ENCODE measurements around the gene PRKX.
"Not testable (repeated sequence)": the region's sequence is repeated elsewhere in the genome, so short reads cannot be mapped to it uniquely, and the experiment has no call there.

The PRKX gene

DNA sequence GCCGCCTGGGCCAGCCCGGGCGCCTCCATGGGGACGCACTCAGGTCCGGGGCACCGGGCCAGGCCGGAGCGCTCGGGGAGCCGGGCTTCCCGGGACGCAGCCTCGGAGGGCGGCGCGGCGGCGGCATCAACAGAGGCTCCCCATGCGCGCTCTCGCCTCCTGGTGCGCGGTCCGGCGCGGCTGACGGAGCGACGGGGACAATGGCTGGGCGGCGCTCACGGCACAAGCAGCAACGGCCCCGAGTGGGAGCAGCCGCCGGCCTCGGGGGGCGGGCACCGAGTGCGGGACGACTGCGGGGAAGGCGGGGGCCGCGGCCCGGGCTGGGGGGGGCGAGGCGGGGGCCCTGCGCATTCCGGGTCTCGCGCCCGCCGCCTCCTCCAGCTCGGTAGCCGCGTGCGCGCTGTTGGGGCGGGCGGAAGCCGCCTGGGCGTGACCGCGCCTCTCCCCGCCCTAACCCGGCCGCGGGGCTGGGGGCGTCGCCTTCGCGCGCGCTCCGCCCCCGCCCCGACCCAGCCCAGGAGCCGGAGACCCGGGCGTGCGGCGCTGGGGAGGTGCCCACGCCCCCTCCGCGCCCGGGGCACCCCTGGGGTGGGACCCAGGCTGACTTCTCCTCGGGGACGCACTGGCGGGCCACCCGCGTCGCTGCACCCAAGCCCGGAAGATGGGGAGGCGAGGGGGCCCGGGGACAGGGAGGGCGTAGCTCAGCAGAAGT, at the start of gene PRKX:
TSS of gene PRKX (minus strand) at position 425 of the 712 bp plus-strand sequence. CDS start at position 29, 396 bp downstream.
- peak; percentile 69 to 79 for DNase-seq

DNA sequence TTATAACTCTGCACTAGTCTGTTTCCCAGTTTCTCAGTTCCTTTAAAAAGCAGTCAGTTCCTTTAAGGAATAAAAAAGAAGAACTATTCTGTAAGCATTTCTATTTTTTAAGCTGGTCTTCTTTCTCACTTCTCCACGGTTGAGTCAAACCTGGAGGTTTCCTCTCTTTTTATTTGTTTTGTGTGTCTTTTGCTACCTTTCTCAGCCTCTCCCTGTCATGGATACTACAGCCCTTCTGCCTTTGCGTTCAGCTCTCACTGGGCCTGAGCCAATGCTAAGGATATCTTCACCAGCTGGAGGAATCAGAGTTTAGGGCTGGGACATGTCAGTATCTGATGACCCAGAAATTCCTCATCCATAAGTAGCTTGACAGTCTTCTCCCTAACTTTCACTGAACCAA, 49.7 kb upstream of the PRKX start:
- no peak for DNase-seq

DNA sequence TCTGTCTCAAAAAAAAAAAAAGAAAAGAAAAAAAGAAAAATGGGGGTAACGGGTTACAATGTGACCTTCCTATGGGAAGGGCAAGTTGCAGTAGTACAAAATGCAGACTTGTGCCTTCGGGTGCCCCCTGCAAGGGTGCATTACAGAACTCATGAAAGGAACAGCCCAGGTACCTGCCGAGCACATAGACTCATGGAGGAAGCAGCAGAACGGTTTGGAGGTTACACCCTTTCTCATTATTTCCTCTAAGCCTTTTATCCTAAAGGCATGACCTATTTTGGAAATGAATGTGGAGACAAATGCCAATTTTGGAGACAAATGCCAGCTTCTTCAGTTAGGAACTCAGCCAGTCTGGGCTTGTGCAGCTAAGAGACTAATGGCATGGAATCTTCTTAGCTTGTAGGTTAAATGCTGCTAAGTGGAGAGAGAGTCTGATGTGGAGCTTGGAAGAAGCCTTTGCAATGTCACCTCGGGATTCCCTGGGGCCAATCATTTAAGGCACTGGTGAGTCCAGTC, 44.1 kb upstream of the PRKX start:
- DNase-seq, result no peak

- DNase-seq, result no peak
Observed at GRCh38 chrX:3748052-3748559, 34.7 kb upstream of the PRKX start.

DNA sequence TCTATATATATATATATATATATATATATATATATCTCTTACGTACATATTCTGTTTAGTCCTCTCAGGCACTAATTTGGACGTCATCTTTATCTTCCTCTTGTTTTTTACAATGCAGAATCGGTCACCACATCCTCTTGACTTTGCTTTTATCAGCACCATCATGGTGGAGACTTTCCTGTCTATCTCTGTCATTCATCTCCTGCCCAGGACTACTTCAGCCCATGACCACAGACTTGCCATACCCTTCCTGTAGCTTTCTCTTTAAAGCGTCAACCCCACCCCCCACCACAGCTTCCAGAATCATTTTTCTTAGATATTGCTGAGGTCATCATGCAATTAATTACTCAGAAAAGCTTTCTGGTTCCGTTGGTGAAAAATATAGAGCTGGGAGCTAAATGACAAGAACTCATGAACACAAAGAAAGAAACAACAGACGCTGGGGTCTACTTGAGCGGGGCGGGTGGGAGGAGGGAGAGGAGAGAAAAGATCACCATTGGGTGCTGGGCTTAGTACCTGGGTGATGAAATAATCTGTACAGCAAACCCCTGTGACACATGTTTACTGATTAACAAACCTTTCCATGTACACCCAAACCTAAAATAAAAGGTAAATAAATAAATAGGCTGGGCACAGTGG, 30.5 kb upstream of the PRKX start:
- DNase-seq, result peak; percentile 20 to 56

DNA sequence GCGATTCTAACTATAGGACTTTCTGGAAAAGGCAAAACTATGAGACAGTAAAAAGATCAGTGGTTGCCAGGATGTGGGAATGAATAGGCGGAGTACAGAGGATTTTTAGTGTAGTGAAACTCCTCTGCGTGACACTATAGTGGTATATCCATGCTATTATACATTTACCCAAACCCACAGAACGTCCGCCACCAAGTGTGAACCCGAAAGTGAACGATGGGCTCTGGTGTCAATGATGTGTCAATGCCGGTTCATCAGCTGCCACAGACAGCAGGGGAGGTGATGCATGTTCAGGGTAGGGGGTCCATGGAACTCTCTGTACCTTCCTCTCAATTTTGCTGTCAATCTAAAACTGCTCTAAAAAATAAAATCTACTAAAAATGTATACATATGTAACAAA, 27.5 kb upstream of the PRKX start:
- DNase-seq, result not testable (repeated sequence)

DNA sequence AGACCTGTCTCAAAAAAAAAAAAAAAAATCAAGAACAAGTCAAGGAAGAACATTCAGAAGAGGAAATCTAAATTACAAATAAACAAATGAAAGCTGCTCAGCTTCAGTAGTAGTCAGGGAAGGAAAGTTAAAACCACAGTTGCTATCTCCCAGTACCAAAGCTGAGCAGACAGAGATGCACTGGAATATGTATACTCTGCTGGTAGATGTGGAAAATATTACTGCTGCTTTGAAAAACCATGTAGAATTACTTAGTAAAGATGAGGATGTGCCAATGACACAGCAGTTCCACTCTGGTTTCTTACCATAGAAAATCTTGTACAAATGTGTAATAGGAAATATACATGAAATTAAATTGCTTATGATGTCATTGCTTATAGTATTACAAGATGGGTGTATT, 25.1 kb upstream of the PRKX start:
- no peak for DNase-seq

- DNase-seq, result not testable (repeated sequence)
Observed at GRCh38 chrX:3736536-3736935, 23.1 kb upstream of the PRKX start.

GRCh38 chrX:3735891-3736290, 22.4 kb upstream of the PRKX start:
- DNase-seq, result not testable (repeated sequence)

GRCh38 chrX:3734456-3734855, 21.0 kb upstream of the PRKX start:
- DNase-seq, result not testable (repeated sequence)

DNA sequence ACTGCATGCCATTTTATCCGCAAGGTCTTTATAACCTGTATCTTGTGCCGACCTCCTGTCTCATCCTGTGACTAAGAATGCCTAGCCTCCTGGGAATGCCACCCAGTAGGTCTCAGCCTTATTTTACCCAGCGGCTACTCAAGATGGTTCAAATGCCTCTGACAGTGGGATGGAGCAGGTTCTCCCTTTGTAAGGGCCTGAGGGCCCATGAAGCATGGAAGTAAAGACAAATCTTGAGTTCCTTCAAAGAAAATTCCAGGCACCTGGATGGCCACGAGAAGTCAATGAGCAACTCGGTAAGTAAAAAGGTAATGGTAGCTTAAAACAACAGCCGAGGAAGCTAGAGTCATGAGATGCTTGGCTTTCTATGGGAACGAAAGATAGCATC, 19.6 kb upstream of the PRKX start:
- no peak for DNase-seq

DNA sequence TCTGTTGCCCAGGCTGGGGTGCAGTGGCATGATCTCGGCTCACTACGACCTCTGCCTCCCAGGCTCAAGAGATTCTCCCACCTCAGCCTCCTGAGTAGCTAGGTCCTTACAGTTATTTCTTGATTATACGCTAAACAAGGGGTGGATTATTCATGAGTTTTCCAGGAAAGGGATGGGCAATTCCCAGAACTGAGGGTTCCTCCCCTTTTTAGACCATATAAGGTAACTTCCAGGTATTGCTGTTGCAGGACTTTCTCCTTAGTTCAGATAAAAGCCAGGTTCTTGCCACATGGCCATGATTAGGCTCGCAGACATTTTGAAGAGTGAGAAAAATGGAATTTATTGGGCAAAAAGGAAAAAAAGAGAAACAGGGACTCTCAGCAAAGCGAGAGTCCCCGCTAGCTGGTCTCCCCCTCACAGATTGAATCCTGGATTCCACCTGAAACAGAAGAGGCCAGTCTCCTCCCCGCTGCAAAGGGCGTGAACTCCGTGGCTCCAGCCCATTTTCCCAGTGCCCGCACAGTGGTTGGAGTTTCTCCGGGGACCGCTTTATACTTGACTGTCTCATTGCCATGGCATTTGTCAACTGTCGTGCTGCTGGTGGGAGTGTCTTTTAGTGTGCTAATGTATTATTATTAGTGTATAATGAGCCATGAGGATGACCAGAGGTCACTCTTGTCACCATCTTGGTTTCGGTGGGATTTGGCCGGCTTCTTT, 19.0 kb upstream of the PRKX start:
- not testable (repeated sequence) for DNase-seq

DNA sequence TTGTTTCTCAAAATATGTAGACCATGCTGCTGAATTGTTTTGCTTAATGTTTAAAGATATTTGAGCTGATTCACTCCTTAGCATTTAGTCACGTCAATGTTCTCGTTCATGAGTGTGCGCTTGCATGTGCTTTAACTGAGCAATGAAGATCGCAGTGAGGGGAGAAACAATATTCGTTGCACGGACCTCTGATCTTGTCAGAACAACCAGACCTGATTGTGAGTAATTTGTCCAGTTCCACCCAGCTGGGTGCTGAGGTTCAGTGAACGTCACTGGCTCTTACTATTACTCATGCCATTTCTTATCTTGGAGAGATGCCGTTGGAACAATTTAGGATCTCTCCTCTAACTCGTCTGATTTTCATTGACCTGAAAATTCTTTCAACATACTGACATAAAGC, 15.0 kb upstream of the PRKX start:
- DNase-seq, result no peak

GRCh38 chrX:3723460-3723859, 10.0 kb upstream of the PRKX start:
- not testable (repeated sequence) for DNase-seq

- DNase-seq, result no peak
Observed at GRCh38 chrX:3717742-3718420, 4.4 kb upstream of the PRKX start.

- no peak for DNase-seq
Observed at GRCh38 chrX:3715921-3716320, 2.5 kb upstream of the PRKX start.

- not testable (repeated sequence) for DNase-seq
Observed at GRCh38 chrX:3714706-3715479, 1.4 kb upstream of the PRKX start.

DNA sequence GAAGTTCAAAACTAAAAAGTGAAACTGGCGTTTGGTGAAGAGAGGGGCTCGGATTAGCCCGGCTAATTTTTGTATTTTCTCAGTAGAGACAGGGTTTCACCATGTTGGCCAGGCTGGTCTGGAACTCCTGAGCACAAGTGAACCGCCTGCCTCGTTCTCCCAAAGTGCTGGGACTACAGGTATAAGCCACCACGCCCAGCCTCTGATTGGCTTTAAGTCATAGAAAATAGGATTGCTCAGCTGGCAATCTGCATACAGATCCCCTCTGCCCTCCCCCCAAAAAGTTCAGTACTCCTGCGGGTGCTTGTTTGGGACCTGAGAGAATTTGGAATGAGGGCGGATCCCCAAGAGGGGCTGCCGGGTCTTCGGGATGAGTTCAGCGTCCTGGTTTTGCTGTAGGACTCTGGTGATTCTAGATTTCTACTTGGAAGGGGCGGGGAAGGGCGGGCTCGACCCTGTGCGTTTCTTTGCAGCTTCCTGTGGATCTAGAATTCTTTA, 537 bp upstream of the PRKX start:
- no peak for DNase-seq

DNA sequence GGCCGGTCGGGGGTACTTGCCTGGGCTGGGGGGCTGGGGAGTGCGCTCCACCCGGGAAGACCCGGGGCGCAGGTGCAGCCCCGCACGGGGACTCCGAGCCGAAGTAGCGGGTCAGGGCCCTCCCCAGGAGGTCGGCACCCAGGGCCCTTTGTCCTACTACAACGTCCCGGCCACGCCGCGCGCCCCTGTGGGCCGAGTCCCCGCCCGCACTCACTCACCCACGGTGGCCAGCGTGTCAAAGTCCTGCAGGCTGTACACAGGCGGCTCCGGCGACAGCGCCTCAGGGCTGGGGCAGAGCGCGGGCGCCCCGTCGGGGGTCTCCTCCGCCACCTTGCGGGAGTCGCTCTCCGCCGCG, 602 bp downstream of the PRKX start:
- peak; percentile 17 to 29 for DNase-seq

- DNase-seq, result peak in 1 of 2 donors; percentile 5
Observed at GRCh38 chrX:3712051-3712869, 1.2 kb downstream of the PRKX start.

GRCh38 chrX:3711331-3711917, 2.0 kb downstream of the PRKX start:
- DNase-seq, result peak; percentile 18 to 19
